GM06990 (cell line): ENCODE data around the gene LRRTM2.

Experiments used
- DNase-seq: peaks from one replicate; pipeline ENCODE4 v3.0.0-alpha.2; 2011; ENCODE audit not compliant: insufficient read length; ENCODE audit errors: extremely low read depth
- H3K27me3 ChIP-seq: replicated peaks from 2 replicates; pipeline ENCODE4 v1.6.0; 2011; ENCODE audit warnings: low read length; ENCODE audit not compliant: control insufficient read depth, insufficient read depth
- H3K36me3 ChIP-seq: 2 replicates; pipeline ENCODE4 v1.5.1; 2011; ENCODE audit warnings: low read length; ENCODE audit not compliant: control insufficient read depth, insufficient read depth
- H3K4me3 ChIP-seq: replicated peaks from 2 replicates; pipeline ENCODE4 v1.5.1; 2011; ENCODE audit warnings: low read depth, mild to moderate bottlenecking, control low read depth, low read length
- TF ChIP-seq, protein P1 (sequence below): IDR thresholded peaks from 2 replicates; pipeline ENCODE4 v1.5.1; 2011; ENCODE audit warnings: low read length, control low read depth, mild to moderate bottlenecking, inconsistent platforms; ENCODE audit not compliant: insufficient read depth, poor library complexity, severe bottlenecking

LRRTM2 gene

DNA sequence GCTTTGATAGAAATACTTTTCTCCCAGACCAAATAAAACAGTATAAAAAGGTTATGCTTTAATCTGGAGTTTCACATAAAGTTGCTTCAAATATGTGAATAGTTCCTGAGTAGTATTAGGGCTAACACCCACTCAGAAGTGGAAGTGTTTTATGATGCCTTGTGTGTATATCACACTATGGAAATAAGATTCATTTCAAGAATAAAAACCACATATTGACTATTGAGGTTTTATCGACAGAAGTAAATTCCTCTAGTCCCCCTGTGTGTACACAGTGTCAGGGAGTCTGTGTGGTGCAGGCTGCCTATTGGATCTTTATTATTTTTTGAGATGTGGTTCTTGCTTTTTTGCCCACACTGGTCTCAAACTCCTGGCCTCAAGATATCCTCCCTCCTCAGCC lies 20.8 kb upstream of the LRRTM2 start:
- Histone ChIP-seq H3K36me3 (peaks cover 2% of the 10 kb centered on the region; the same call in 1 of the 2 replicates), H3K4me3 (no peak overlapping the region), H3K27me3 (no peaks in the 10 kb centered on the region)
- DNase-seq = no peak
- TF ChIP-seq, protein P1, sequence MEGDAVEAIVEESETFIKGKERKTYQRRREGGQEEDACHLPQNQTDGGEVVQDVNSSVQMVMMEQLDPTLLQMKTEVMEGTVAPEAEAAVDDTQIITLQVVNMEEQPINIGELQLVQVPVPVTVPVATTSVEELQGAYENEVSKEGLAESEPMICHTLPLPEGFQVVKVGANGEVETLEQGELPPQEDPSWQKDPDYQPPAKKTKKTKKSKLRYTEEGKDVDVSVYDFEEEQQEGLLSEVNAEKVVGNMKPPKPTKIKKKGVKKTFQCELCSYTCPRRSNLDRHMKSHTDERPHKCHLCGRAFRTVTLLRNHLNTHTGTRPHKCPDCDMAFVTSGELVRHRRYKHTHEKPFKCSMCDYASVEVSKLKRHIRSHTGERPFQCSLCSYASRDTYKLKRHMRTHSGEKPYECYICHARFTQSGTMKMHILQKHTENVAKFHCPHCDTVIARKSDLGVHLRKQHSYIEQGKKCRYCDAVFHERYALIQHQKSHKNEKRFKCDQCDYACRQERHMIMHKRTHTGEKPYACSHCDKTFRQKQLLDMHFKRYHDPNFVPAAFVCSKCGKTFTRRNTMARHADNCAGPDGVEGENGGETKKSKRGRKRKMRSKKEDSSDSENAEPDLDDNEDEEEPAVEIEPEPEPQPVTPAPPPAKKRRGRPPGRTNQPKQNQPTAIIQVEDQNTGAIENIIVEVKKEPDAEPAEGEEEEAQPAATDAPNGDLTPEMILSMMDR = no peak

DNA sequence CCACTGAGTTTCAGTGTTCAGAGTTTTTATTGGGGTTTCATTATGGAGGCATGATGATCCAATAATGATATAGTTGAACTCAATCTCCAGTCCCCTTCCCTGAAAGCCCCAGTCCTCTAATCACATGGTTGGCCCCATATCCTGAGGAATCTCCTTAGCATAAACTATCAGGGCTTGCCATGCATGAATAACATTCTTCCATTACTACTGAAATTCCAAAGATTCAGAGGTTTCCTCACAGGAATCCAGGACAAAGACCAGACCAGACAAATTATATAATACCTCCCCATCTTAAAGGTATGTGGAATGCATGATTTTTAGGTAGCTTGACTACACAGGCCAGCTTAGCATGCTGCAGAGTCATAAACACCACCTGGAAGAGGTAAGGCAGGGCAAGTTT lies 15.5 kb upstream of the LRRTM2 start:
- Histone ChIP-seq H3K4me3 (no peak overlapping the region), H3K36me3 (peaks cover 4% of the 10 kb centered on the region), H3K27me3 (no peaks in the 10 kb centered on the region)
- no peak for DNase-seq
- TF ChIP-seq, protein P1 = no peak

DNA sequence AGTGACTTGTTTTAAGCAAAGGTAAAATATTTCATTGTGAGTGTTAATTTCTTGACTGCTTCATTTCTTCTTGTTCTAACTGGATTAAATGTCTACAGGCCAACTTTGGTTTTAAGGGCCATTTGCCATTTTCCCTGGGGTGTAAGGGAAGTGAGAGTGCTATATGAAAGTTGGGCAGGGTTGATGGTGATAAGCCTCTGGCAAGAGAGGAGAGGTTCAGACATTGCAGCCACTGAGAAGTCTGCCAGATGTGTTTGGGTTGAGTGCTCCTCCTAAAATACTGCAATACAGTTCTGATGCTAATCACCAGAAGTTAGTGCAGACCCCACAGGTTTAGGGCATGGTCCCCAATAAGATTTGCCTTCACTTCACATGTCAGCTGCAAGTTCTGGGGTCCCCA lies 14.9 kb upstream of the LRRTM2 start:
- H3K27me3 ChIP-seq = no peaks in the 10 kb centered on the region
- TF ChIP-seq, protein P1 = no peak
- peaks cover 4% of the 10 kb centered on the region for H3K36me3 ChIP-seq
- no peak overlapping the region for H3K4me3 ChIP-seq
- no peak for DNase-seq

DNA sequence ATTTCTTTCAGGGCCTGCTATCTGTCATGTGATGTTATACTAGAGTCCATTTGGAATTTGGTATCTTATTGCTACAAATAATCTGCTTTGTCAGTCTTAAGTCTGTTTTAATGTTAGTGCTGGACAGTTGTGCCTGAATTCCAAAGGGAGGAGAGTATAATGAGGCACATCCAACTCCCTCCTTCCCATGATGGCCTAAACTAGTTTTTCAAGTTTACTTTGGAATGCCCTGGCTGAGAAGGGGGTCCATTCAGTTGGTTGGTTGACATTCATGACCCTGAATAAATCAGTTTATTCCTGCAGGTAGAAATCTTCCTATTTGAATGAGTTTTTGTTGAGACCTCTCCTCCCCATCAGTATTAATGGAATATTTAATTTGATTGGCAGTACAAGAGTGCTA lies 9.4 kb upstream of the LRRTM2 start:
- TF ChIP-seq, protein P1 = no peak
- Histone ChIP-seq H3K4me3 (no peak overlapping the region), H3K36me3 (peaks cover 4% of the 10 kb centered on the region), H3K27me3 (no peaks in the 10 kb centered on the region)
- DNase-seq = no peak

DNA sequence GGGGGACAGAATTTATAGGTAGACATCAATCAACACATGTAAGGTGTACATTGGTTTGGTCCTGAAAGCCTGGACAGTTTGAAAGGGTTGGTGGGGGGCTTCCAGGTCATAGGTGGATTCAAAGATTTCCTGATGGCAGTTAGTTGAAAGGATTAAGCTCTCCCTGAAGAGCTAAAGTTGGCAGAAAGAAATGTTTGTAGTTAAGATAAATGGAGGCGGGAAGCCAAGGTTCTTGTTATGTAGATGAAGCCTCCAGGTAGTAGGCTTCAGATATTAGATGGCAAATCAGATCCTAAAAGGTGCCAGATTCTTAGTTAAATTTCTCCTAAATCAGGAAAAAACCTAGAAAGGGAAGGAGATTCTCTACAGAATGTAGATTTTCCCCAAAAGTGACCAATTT lies 9.0 kb upstream of the LRRTM2 start:
- TF ChIP-seq, protein P1 = no peak
- no peak for DNase-seq
- Histone ChIP-seq H3K36me3 (peaks cover 1% of the 10 kb centered on the region; the same call in 1 of the 2 replicates), H3K27me3 (no peaks in the 10 kb centered on the region), H3K4me3 (no peak overlapping the region)

DNA sequence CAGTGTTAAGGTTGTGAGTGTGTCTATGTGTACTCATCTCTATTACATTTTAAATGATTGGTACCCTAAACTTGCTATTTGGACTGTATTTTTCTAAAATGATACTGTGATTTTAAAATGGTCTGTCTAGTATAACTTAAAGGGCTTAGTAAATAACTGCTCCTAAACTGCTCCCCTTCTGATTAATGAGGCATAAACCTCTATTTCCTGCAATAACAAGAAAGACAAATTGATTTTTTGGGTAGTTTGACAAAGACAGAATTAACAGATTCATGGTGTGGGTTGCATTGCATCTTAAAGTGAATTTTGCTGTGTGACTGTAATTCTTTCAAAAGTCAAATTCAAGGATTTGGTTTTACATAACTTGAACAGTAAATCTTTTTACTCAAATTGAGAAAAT lies 8.1 kb upstream of the LRRTM2 start:
- Histone ChIP-seq H3K27me3 (no peaks in the 10 kb centered on the region), H3K4me3 (no peak overlapping the region), H3K36me3 (no peaks in the 10 kb centered on the region)
- no peak for DNase-seq
- TF ChIP-seq, protein P1 = no peak
